ENCODE data around the gene FBLN7.

Gene FBLN7

DNA sequence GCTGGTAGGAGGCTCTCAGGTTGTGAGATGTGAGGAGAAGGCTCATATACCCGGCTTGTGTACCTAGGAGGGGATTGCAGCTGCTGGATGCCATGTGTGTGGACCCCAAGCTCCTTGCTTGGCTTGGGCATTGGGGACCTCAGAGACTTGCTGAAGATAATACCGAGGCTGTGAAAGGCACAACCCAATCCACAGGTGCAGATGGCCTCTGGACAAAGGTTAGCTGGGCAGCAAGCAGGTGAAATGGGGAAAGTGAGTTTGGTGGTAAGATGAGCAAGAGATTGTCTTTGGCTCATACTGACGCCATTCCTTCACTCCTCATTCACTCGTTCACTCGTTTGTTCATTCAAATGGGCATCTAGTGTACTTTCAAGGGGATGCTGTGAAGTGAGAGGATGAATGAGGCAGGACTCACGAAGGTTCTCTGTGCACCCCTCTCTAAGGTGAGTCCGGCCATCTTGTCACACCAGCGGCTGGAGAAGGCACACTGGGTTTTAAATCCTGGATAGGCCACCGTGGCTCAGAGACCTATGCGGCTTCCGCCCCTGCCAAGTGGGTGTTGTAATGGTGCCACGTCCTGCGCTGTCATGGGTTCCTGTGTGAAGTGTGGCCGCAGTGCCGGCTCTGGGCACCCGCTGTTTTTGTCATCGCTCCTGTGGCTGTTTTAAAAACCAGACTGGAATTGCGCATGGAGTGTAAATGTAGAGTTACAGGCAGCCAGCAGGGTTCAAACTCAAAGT is 13.7 kb downstream of the FBLN7 start:
- no peak for DNase-seq (ENCODE audit: low read depth in 2 of 2)
- H3K4me3 ChIP-seq (replicated peaks in 1 of 2; ENCODE audit: low read depth in 2 of 2, low read length in 2 of 2): no peak overlapping the region
- TF ChIP-seq, protein P1, sequence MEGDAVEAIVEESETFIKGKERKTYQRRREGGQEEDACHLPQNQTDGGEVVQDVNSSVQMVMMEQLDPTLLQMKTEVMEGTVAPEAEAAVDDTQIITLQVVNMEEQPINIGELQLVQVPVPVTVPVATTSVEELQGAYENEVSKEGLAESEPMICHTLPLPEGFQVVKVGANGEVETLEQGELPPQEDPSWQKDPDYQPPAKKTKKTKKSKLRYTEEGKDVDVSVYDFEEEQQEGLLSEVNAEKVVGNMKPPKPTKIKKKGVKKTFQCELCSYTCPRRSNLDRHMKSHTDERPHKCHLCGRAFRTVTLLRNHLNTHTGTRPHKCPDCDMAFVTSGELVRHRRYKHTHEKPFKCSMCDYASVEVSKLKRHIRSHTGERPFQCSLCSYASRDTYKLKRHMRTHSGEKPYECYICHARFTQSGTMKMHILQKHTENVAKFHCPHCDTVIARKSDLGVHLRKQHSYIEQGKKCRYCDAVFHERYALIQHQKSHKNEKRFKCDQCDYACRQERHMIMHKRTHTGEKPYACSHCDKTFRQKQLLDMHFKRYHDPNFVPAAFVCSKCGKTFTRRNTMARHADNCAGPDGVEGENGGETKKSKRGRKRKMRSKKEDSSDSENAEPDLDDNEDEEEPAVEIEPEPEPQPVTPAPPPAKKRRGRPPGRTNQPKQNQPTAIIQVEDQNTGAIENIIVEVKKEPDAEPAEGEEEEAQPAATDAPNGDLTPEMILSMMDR (IDR thresholded peaks at IDR 0.05; ENCODE audit: low read depth, low read length): no peak

DNA sequence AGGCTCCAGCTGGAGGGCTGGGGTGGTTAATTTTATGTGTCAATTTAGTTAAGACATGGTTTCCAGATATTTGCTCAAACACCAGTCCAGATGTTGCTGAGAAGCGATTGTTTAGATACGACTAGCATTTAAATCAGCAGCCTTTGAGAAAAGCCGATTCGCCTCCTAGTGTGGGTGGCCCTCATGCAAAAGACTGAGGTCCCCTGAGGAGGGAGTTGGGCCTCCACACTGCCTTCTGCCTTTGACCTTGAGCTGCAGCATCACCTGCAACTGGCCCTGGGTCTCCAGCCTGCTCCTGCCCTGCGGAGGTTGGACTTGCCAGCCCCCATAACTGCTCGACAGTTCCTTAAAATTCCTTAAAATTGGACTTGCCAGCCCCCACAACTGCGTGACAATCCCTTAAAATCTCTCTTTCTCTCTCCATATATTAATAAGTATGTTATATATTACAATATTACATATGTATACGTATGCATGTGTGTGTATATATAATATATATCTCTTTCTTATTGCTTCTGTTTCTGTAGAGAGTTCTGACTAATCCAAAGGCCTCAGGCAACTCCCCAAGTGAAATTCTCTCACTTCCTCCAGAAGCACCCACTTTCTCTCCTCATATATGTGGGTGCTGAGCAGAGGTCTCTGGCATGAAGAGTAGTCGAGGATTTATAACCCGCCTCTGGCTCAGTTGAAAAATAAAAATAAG is 14.4 kb downstream of the FBLN7 start:
- no peak for DNase-seq (ENCODE audit: low read depth in 2 of 2)
- TF ChIP-seq, protein P1 (IDR thresholded peaks at IDR 0.05; ENCODE audit: low read depth, low read length): no peak

DNA sequence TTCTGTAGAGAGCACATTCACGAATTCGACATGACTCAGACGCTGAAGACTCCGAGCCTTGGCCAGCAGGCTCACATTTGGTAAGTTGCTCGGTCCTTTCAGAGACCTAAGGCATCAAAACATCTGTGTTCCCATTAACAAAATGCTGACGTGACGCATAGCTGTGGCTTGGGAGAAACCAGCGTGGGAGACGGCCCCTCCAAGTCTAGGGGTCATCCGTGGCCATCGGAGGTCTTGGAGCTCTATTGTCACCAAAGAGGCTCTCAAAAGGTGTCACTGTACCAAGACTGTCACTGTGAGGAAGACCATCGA is 14.9 kb downstream of the FBLN7 start:
- TF ChIP-seq, protein P1 (IDR thresholded peaks at IDR 0.05; ENCODE audit: low read depth, low read length): no peak
- no peak overlapping the region for H3K4me3 ChIP-seq (replicated peaks in 1 of 2; ENCODE audit: low read depth in 2 of 2, low read length in 2 of 2)
- DNase-seq (ENCODE audit: low read depth in 2 of 2): peak in 1 of 2 donors; percentile 57

More for the DNA sequence above, 14.4 kb downstream of the FBLN7 start:
- no peak overlapping the region for H3K4me3 ChIP-seq (replicated peaks in 1 of 2; ENCODE audit: low read depth in 2 of 2, low read length in 2 of 2)

- no peak for DNase-seq (ENCODE audit: low read depth in 2 of 2)
- H3K4me3 ChIP-seq (replicated peaks in 1 of 2; ENCODE audit: low read depth in 2 of 2, low read length in 2 of 2): no peak overlapping the region
- TF ChIP-seq, protein P1 (IDR thresholded peaks at IDR 0.05; ENCODE audit: low read depth, low read length): no peak
Observed at GRCh38 chr2:112153501-112153900, 15.3 kb downstream of the FBLN7 start.

GRCh38 chr2:112154246-112155117 is 16.3 kb downstream of the FBLN7 start:
- no peak overlapping the region for H3K4me3 ChIP-seq (replicated peaks in 1 of 2; ENCODE audit: low read depth in 2 of 2, low read length in 2 of 2)
- no peak for DNase-seq (ENCODE audit: low read depth in 2 of 2)
- TF ChIP-seq, protein P1 (IDR thresholded peaks at IDR 0.05; ENCODE audit: low read depth, low read length): no peak

GRCh38 chr2:112155331-112156151 is 17.4 kb downstream of the FBLN7 start:
- no peak for DNase-seq (ENCODE audit: low read depth in 2 of 2)
- TF ChIP-seq, protein P1 (IDR thresholded peaks at IDR 0.05; ENCODE audit: low read depth, low read length): no peak

More at GRCh38 chr2:112155331-112156151, 17.4 kb downstream of the FBLN7 start:
- no peak overlapping the region for H3K4me3 ChIP-seq (replicated peaks in 1 of 2; ENCODE audit: low read depth in 2 of 2, low read length in 2 of 2)
